PFSK-1 (cell line): Measurements from ENCODE around the gene TNC.

Source experiments
- POLR2AphosphoS5 ChIP-seq: IDR thresholded peaks from 2 replicates; pipeline ENCODE4 v1.6.1; 2012; ENCODE audit warnings: low read depth, mild to moderate bottlenecking, control low read depth, low read length, moderate library complexity
- REST ChIP-seq, 2 experiments: IDR thresholded peaks; 2 replicates each; pipeline versions ENCODE4 v1.6.1 to v1.8.0; 2011 to 2012; ENCODE audit warnings: low read depth in 2 of 2, low read length in 2 of 2, control low read depth in 1 of 2, inconsistent platforms in 1 of 2, mild to moderate bottlenecking in 1 of 2, moderate library complexity in 1 of 2; ENCODE audit not compliant: insufficient read depth in 1 of 2
- SIN3A ChIP-seq: IDR thresholded peaks from 2 replicates; pipeline ENCODE4 v1.6.1; 2012; ENCODE audit warnings: mild to moderate bottlenecking, low read length, moderate library complexity, borderline replicate concordance; ENCODE audit not compliant: insufficient read depth
- TAF1 ChIP-seq: IDR thresholded peaks from 2 replicates; pipeline ENCODE4 v1.6.1; 2012; ENCODE audit warnings: low read length, control low read depth, borderline replicate concordance; ENCODE audit not compliant: insufficient read depth

GRCh38 chr9:115084157-115084556 lies 33.8 kb downstream of the TNC start:
- no peak for TF ChIP-seq TAF1
- TF ChIP-seq REST (IDR thresholded peaks at IDR 0.05; ENCODE audit: insufficient read depth in 1 of 2, low read depth in 2 of 2, low read length in 2 of 2): no peak
- TF ChIP-seq POLR2AphosphoS5: no peak
- no peak for TF ChIP-seq SIN3A
